Small intestine (tissue), 7 donors: ENCODE data around the gene ARF6. TPM values are rescaled to one million over a fixed set of nuclear protein-coding genes. Genes with fewer than 3 reads are reported as not detected.
A peak's percentile ranks its signal among the peaks of the same experiment; 100 is the strongest.

ENCODE experiments used
- DNase-seq, 2 donors: peaks; one replicate each; pipeline versions ENCODE4 v3.0.0 to v3.0.0-alpha.2; 2013
- FAIRE-seq: peaks from 2 replicates; lab custom pipeline; 2012; peaks lifted over from hg19 to GRCh38; lab: Jason Lieb, UNC
- H3K27ac ChIP-seq, 3 donors: one replicate each; pipeline ENCODE4 v1.5.1; 2013; ENCODE audit warnings: low read length in 2 of 3, mild to moderate bottlenecking in 2 of 3, control low read depth in 1 of 3, inconsistent platforms in 1 of 3, low read depth in 1 of 3, moderate library complexity in 1 of 3
- H3K27me3 ChIP-seq, 3 donors: one replicate each; pipeline ENCODE4 v1.6.1; 2013; ENCODE audit warnings: low read length in 3 of 3, inconsistent platforms in 1 of 3; ENCODE audit not compliant: control insufficient read depth in 3 of 3, insufficient read depth in 3 of 3
- H3K36me3 ChIP-seq, 3 donors: one replicate each; pipeline ENCODE4 v1.6.1; 2013; ENCODE audit warnings: low read length in 3 of 3, inconsistent platforms in 1 of 3, low read depth in 1 of 3, mild to moderate bottlenecking in 1 of 3, moderate library complexity in 1 of 3; ENCODE audit not compliant: control insufficient read depth in 3 of 3, insufficient read depth in 2 of 3
- H3K4me1 ChIP-seq, 3 donors: one replicate each; pipeline ENCODE4 v1.6.1; 2013; ENCODE audit warnings: low read length in 2 of 3, inconsistent platforms in 1 of 3, low read depth in 1 of 3, mild to moderate bottlenecking in 1 of 3, moderate library complexity in 1 of 3; ENCODE audit not compliant: control insufficient read depth in 3 of 3, insufficient read depth in 2 of 3
- H3K4me3 ChIP-seq, 3 donors: one replicate each; pipeline ENCODE4 v1.5.1; 2013; ENCODE audit warnings: low read length in 3 of 3, control low read depth in 1 of 3, inconsistent platforms in 1 of 3, low read depth in 1 of 3, mild to moderate bottlenecking in 1 of 3, moderate library complexity in 1 of 3
- H3K9me3 ChIP-seq, 2 donors: one replicate each; pipeline ENCODE4 v1.6.1; 2013; ENCODE audit warnings: low read depth in 1 of 2, low read length in 1 of 2; ENCODE audit not compliant: control insufficient read depth in 2 of 2, insufficient read depth in 1 of 2
- WGBS, 3 donors: extraction: QIAGEN DNeasy Blood & Tissue Kit; methylation state at CpG; one replicate each; pipeline ENCODE4 v1.1.7; 2013; 5-methylcytosine and 5-hydroxymethylcytosine counted together
- polyA plus RNA-seq, 4 donors: library from polyadenylated mRNA; stranded (reverse) in 3 of 4; unstranded in 1 of 4; fragments of 200-250 nt in 3 of 4; fragments of 120-200 nt in 1 of 4; gene quantifications; one replicate each; pipeline versions ENCODE4 v1.2.1 to v1.2.3, GENCODE V29; 2013
- donor health status: healthy with polysubstance abuse.
- donor health status: control.
- donor health status: control.
- donor health status: Bipolar disorder and iron deficiency.
- donor health status: healthy.

ARF6 gene
- polyA plus RNA-seq, 4 donors, result 51.9 to 78.6 (median 65.0) TPM

GRCh38 chr14:49857427-49858003 is 35.4 kb upstream of the ARF6 start:
- Histone ChIP-seq H3K27me3 (no peaks in the 10 kb centered on the region), H3K27ac (peak overlapping the region in 1 of 3 donors; percentile 27), H3K9me3 (no peaks in the 10 kb centered on the region), H3K4me3 (no peak overlapping the region), H3K36me3 (no peaks in the 10 kb centered on the region), H3K4me1 (no peaks in the 10 kb centered on the region)
- FAIRE-seq (no peak), DNase-seq (no peak)
- WGBS, 3 donors, result 89 to 90% (median 90%) methylated on average over 6 of the region's 6 CpGs

GRCh38 chr14:49858383-49858782 is 34.5 kb upstream of the ARF6 start:
- no peak overlapping the region for H3K27ac ChIP-seq
- H3K4me1 ChIP-seq, result no peaks in the 10 kb centered on the region
- no peak for FAIRE-seq
- H3K4me3 ChIP-seq, result no peak overlapping the region
- H3K27me3 ChIP-seq, result no peaks in the 10 kb centered on the region
- no peak for DNase-seq
- H3K9me3 ChIP-seq, result no peaks in the 10 kb centered on the region
- WGBS, 3 donors, result 76 to 93% (median 77%) methylated on average over 3 of the region's 3 CpGs
- no peaks in the 10 kb centered on the region for H3K36me3 ChIP-seq

- H3K36me3 ChIP-seq, result no peaks in the 10 kb centered on the region
Measured at GRCh38 chr14:49860988-49861698, 31.7 kb upstream of the ARF6 start.

GRCh38 chr14:49861699-49862088 is 31.2 kb upstream of the ARF6 start:
- Histone ChIP-seq H3K4me3 (peak overlapping the region; percentile 60 to 80 (median 62)), H3K27me3 (no peaks in the 10 kb centered on the region), H3K27ac (peak overlapping the region; percentile 89 to 100 (median 99)), H3K9me3 (no peaks in the 10 kb centered on the region), H3K4me1 (peaks cover 0 to 5% (median 2%) of the 10 kb centered on the region in 3 donors), H3K36me3 (no peaks in the 10 kb centered on the region)
- DNase-seq (peak in 1 of 2 donors; percentile 65), FAIRE-seq (no peak)
- 0 to 1% (median 0%) methylated on average over 12 of the region's 12 CpGs for WGBS, 3 donors

More at GRCh38 chr14:49860988-49861698, 31.7 kb upstream of the ARF6 start:
- Histone ChIP-seq H3K9me3 (no peaks in the 10 kb centered on the region), H3K27ac (peak overlapping the region; percentile 89 to 100 (median 99)), H3K4me1 (peaks cover 0 to 5% (median 2%) of the 10 kb centered on the region in 3 donors), H3K4me3 (peak overlapping the region; percentile 60 to 80 (median 62)), H3K27me3 (no peaks in the 10 kb centered on the region)
- WGBS, 3 donors, result 21 to 26% (median 23%) methylated on average over 4 of the region's 4 CpGs
- DNase-seq (no peak), FAIRE-seq (no peak)

GRCh38 chr14:49862089-49862673 is 30.7 kb upstream of the ARF6 start:
- H3K4me1 ChIP-seq, result peaks cover 0 to 5% (median 2%) of the 10 kb centered on the region in 3 donors
- H3K36me3 ChIP-seq, result no peaks in the 10 kb centered on the region
- H3K27me3 ChIP-seq, result no peaks in the 10 kb centered on the region
- H3K4me3 ChIP-seq, result peak overlapping the region; percentile 60 to 80 (median 62)
- peak; percentile 88 to 95 for DNase-seq
- WGBS, 3 donors, result 0 to 1% (median 0%) methylated on average over 27 to 28 of the region's 30 CpGs
- peak overlapping the region; percentile 89 to 100 (median 99) for H3K27ac ChIP-seq
- no peak for FAIRE-seq
- H3K9me3 ChIP-seq, result no peaks in the 10 kb centered on the region

- peak overlapping the region; percentile 28 to 80 (median 73) for H3K4me3 ChIP-seq
- no peaks in the 10 kb centered on the region for H3K27me3 ChIP-seq
- H3K4me1 ChIP-seq, result peaks cover 0 to 9% (median 2%) of the 10 kb centered on the region in 3 donors
- DNase-seq (peak; percentile 37 to 51), FAIRE-seq (no peak)
- peak overlapping the region; percentile 89 to 99 (median 99) for H3K27ac ChIP-seq
- H3K36me3 ChIP-seq, result no peaks in the 10 kb centered on the region
- H3K9me3 ChIP-seq, result no peaks in the 10 kb centered on the region
- 8 to 19% (median 13%) methylated on average over 9 of the region's 9 CpGs for WGBS, 3 donors
Measured at GRCh38 chr14:49863487-49864281, 29.2 kb upstream of the ARF6 start.

- Histone ChIP-seq H3K27me3 (no peaks in the 10 kb centered on the region), H3K9me3 (no peaks in the 10 kb centered on the region), H3K36me3 (no peaks in the 10 kb centered on the region), H3K4me1 (peaks cover 0 to 10% (median 2%) of the 10 kb centered on the region in 3 donors), H3K4me3 (no peak overlapping the region), H3K27ac (peak overlapping the region in 1 of 3 donors; percentile 45)
- FAIRE-seq, result no peak
- peak; percentile 81 to 87 for DNase-seq
- WGBS, 3 donors, result 0 to 1% (median 0%) methylated on average over 4 of the region's 4 CpGs
Measured at GRCh38 chr14:49865431-49865859, 27.4 kb upstream of the ARF6 start.
